Measurements from ENCODE around the gene RRP1.

DNA sequence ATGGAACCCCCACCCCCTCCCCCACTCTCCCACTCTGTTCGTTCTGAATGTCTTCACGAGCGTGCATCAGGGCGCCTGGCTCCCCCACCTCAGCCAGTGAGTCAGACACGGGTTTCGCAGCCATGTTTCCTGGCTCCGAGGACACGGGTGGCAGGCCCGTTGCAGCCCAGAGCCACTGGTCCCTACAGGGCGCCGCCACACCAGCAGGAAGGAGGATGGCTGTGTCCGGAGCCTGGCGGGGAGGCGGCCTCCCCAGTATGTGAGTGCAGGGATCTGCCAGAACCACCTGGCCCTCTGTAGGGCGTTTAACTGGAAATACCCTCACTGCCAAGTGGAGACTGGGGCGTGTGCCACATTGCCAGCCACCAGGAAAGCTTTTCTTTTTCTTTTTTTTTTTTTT lies 31.8 kb upstream of the RRP1 start:
- TF ChIP-seq, protein P1, sequence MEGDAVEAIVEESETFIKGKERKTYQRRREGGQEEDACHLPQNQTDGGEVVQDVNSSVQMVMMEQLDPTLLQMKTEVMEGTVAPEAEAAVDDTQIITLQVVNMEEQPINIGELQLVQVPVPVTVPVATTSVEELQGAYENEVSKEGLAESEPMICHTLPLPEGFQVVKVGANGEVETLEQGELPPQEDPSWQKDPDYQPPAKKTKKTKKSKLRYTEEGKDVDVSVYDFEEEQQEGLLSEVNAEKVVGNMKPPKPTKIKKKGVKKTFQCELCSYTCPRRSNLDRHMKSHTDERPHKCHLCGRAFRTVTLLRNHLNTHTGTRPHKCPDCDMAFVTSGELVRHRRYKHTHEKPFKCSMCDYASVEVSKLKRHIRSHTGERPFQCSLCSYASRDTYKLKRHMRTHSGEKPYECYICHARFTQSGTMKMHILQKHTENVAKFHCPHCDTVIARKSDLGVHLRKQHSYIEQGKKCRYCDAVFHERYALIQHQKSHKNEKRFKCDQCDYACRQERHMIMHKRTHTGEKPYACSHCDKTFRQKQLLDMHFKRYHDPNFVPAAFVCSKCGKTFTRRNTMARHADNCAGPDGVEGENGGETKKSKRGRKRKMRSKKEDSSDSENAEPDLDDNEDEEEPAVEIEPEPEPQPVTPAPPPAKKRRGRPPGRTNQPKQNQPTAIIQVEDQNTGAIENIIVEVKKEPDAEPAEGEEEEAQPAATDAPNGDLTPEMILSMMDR (IDR thresholded peaks at IDR 0.05 in 2 of 3, conservative IDR thresholded peaks at IDR 0.05 in 1 of 3; ENCODE audit: borderline replicate concordance in 1 of 3, insufficient read depth in 1 of 3, low read depth in 2 of 3, low read length in 2 of 3) = no peak
- TF ChIP-seq, protein P2, sequence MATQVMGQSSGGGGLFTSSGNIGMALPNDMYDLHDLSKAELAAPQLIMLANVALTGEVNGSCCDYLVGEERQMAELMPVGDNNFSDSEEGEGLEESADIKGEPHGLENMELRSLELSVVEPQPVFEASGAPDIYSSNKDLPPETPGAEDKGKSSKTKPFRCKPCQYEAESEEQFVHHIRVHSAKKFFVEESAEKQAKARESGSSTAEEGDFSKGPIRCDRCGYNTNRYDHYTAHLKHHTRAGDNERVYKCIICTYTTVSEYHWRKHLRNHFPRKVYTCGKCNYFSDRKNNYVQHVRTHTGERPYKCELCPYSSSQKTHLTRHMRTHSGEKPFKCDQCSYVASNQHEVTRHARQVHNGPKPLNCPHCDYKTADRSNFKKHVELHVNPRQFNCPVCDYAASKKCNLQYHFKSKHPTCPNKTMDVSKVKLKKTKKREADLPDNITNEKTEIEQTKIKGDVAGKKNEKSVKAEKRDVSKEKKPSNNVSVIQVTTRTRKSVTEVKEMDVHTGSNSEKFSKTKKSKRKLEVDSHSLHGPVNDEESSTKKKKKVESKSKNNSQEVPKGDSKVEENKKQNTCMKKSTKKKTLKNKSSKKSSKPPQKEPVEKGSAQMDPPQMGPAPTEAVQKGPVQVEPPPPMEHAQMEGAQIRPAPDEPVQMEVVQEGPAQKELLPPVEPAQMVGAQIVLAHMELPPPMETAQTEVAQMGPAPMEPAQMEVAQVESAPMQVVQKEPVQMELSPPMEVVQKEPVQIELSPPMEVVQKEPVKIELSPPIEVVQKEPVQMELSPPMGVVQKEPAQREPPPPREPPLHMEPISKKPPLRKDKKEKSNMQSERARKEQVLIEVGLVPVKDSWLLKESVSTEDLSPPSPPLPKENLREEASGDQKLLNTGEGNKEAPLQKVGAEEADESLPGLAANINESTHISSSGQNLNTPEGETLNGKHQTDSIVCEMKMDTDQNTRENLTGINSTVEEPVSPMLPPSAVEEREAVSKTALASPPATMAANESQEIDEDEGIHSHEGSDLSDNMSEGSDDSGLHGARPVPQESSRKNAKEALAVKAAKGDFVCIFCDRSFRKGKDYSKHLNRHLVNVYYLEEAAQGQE (IDR thresholded peaks at IDR 0.05; ENCODE audit: low read depth) = no peak
- TF ChIP-seq SIN3A (IDR thresholded peaks at IDR 0.05; ENCODE audit: low read depth) = no peak
